GM21381 (cell line): ENCODE results near the gene SGSM2.
A peak's percentile ranks its signal among the peaks of the same experiment; 100 is the strongest.

Experiments
- ATAC-seq: cut with Tn5 transposase; IDR thresholded peaks from one replicate; pipeline ENCODE4 v1.9.1; 2021; ENCODE audit warnings: mild to moderate bottlenecking, moderate library complexity; ENCODE audit not compliant: unreplicated experiment

Gene SGSM2

DNA sequence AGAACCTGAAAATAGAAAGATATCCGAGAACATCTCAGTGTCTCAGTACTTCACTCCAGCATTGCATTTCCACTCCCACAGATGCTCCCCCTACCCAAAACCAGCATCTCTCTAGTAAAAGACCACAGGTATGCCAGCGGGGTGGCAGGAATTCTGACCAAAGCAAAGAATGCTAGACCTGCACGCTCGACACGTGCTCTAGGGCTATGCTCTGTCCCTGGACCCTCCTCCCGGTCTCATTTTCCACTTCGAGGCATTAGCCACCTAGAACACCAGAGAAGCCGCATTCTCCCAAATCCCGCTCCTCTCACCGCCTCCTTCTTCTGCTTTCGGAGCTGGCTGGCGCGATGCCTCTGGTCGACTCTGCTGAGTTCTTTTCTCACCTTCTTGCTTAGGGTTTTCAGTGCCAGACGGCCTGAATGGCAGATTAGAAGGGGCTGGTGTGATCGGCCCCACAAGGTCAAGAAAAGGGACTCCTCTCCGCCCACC lies 1.5 kb upstream of the SGSM2 start:
- ATAC-seq = no peak

DNA sequence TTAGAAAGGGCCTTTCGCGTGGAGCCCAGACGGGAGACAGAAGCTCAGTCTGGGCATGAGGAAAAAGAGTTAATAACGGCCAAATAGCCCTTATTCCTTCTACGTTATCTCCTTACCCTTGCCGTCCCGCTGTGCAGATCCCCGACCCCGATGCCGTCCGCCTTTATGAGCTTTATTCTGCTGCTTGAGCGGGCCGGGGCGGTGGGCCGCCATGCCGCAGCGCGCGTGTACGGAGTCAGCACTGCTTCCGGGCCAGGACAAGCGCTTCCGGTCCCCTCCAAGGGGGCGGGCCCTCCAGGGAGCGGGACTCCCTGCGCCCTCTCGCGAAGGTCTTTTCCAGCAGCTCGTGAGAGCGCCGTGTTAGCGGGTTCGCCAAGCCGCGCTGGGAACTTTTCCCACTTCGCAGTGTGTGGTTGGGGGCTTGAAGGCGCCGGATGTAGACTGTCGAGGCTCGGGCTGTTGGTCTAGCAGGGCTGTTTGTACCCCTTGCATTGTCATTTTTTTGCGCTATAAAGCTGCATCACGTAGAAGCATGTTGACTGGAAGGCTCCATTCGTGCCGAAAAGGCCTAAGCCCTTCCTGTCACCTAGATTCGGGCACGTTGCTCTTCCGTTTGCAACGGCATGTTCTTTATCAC lies 968 bp upstream of the SGSM2 start, which contains the start of gene TSR1:
Gene TSR1, minus strand, starts transcription at position 243 of the 637 bp plus-strand sequence. Its CDS starts 30 bp downstream, at position 213.
- ATAC-seq = peak; percentile 77

DNA sequence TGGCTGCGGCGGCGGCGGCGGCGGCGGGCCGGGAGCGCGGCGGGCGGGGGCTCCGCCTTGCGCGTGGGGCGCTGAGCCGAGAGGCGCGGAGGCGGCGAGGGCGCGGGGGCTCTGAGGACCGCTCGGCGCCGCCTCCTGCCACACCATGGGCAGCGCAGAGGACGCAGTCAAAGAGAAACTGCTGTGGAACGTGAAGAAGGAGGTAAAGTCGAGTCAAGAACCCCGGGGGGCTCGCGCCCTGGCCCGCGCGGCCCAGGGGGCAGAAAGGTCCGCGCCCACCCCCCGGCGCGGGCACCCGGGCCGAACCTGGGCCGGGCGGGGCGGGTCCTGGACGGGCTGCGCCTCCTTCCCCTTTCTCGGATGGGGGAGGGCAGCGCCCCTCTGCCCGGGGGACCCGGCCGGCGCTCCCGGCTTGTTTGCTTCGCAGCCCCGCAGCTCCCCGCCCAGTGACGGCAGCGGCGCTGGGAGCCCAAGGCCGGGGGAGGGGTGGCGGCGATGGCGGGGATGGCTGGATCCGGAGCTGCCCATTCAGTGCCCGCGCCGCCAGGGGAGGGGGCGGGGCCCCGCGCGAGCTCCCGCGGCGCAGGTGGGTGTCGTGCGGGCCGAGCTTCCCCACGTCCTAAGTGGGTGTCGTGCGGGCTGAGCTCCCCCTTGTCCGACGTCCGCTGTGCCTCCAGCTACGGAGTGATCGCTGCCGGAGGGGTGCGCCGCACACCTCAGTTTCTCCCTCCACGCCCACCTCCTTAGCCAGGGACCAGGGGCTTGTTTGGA lies 428 bp downstream of the SGSM2 start:
- no peak for ATAC-seq

DNA sequence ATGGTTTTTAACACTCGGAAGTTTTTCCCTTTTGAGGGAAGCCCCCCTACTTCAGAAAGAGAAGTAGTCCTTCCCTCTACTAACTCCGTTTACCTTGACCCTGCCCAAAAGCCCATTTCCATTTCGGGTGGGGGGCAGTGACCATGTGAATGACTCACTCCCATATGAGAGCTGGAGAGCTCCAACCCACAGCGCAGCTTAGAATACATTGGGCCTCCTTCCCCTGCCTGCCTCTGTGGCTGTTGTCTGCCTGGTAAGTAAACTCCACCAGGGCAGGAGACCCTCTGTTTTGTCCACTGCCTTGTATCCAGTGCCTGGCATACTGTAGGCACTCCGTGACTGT lies 985 bp downstream of the SGSM2 start:
- no peak for ATAC-seq

DNA sequence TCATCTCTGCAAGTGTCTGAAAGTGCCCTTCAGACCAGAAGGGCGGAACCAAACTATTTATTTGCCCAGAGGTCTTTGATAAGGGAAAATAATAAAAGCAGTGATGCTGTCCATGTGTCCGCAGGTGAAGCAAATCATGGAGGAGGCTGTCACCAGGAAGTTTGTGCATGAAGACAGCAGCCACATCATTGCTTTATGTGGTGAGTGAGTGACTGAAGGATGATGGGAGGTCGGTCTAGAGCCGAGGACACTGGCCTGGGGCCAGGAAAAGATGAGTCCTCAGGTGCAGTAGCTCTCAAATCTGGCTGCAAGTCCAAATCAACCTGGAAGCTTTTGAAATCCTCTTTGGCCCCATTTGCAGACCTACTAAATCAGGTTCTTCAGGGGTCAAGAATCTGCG lies 6.1 kb downstream of the SGSM2 start:
- no peak for ATAC-seq

DNA sequence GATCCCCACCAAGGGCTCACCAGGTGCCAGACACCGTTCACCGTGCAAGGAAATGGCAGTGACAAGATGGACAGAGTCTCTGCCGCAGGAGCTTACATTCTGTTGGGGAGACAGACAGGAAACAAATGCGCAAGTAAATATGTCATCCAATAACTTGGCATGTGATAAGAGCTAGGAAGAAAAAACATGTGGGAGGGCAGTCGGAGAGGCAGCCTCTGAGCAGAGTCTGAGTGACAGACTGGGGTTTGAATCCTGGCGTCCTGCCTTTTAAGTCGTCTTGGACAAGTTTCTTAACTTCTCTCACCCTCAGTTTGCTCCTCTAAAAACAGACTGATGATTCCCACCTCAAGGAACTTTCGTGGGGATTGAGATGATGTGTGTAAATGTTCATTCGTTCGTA lies 7.2 kb downstream of the SGSM2 start:
- ATAC-seq = no peak

DNA sequence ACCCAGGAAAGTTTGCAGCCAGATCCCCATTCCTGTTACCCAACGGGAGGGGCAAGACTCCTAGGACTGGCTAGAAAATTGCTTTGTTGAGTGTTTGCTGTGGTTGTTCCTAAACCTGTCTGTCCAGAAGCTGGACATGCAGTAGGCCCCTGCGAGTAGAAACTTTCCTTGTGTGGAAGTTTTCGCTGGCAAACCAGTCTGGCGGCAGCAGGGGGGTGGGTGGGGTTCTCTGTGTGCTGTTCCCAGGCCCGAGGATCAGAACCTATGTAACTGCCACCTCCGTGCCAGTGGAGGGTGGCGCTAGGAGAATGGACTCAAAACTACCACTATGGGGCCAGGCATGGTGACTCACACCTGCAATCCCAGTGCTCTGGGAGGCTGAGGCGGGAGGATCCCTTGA lies 9.2 kb downstream of the SGSM2 start:
- ATAC-seq = no peak

DNA sequence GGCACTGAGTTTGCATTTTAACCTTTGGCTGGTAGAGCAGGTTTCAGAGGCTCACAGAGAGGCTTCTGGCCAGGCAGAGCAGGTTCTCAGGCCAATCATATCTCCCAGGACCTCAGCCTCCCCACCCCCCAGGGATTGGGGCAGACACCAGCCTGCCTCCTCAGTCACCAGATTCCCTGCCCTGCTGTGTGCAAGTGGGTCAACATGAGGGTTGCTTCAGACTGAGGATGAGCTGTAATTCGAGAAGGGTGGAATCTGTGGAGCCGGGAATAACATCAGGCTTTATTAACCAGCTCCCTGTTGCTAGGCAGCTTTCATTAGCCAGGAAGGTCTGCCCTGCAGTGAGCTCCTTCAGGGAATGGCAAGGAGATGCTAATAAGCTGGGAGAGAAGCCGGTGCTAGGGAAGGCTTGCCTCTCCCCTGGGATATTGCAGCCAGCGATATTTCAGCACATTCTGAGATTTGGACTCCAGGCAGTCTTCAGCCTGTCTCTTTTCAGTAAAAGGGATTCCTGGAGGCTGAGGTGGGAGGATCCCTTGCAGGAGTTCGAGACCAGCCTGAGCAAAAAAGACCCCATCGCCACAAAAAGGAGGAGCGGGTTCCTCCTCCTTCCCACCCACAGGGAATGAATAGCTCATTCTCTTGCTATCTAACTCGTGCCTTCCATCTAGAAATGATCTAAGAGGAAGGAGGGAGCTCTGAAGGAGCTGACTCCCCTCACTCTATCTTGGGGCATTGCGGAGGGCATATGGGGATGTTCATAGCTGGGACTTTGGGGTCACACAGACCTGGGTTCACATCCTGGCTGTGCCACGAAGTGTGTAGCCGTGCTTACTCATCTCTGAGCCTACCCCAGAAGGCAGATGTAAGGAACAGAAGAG lies 10.7 kb downstream of the SGSM2 start:
- ATAC-seq = no peak

DNA sequence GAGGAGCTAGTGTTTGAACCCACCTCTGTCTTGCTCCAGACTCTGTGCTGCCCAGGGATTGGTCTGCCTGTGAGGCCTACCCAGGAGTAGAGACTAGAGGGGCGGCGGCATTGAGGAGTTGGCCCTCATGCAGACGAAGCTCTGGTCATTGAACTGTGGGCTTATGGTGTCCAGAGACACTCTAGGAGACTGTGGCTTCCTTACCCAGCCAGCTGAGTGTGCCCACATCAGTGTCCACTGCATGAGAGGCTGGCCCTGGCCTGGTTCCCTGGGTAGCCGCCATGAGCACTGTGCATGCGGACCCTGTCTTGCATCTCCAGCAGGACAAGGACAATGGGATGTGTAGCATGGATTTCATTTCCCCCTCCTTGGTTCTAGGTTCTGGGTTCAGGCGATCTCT lies 14.0 kb downstream of the SGSM2 start:
- ATAC-seq = no peak

DNA sequence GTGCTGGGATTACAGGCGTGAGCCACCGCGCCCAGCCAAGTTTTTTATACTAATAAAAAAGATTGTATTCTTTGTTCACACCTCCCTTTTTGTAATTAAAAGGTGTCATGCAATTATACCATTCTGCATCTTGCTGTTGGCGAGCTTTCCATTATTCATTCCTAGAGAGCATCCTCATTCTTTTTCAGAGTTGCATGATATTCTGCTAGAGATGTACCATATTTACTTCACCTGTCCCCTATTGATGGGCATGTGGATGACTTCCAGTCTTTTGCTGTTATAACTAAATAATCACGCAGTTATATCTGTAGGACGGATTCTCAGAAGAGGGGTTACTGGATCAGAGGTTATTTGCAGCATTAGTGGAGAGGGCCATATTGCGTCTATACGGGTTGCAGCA lies 17.0 kb downstream of the SGSM2 start:
- no peak for ATAC-seq

DNA sequence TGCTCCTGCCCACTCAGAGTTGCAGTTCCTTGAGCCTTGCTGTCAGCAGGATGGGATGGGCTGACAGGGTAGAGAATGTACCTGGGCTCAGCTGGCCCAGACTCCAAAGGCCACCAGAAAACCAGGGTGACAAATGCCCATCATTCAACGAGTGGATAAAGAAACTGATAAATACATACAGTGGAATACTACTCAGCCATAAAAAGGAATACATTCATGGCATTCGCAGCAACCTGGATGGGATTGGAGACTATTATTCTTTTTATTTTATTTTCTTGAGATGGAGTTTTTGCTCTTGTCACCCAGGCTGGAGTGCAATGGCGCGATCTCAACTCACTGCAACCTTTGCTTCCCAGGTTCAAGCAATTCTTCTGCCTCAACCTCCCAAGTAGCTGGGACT lies 19.9 kb downstream of the SGSM2 start:
- no peak for ATAC-seq

DNA sequence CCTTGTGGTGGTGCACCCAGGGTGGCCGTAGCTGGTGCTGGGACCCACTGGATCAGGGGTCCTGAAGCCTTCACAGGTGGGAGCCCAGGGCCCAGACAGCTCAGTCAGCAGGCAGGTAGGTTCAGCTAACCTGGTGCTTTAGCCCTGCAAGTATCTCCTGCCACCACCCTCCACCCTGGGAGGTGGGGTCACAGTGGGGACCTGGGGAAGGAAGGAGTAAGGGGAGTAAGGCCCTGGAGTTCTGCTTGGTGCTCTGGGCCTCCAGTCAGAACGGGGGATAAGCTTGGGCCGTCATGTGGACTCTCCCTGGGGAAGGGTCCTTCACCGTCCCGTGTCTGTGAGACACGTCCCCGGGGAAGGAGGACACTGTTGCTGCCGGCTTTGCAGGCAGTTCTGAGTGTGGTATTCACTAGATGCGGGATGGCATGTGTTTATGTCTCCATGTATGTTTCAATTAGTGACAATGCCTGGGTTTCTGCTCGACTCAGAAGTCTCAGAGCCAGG lies 20.7 kb downstream of the SGSM2 start:
- ATAC-seq = no peak

DNA sequence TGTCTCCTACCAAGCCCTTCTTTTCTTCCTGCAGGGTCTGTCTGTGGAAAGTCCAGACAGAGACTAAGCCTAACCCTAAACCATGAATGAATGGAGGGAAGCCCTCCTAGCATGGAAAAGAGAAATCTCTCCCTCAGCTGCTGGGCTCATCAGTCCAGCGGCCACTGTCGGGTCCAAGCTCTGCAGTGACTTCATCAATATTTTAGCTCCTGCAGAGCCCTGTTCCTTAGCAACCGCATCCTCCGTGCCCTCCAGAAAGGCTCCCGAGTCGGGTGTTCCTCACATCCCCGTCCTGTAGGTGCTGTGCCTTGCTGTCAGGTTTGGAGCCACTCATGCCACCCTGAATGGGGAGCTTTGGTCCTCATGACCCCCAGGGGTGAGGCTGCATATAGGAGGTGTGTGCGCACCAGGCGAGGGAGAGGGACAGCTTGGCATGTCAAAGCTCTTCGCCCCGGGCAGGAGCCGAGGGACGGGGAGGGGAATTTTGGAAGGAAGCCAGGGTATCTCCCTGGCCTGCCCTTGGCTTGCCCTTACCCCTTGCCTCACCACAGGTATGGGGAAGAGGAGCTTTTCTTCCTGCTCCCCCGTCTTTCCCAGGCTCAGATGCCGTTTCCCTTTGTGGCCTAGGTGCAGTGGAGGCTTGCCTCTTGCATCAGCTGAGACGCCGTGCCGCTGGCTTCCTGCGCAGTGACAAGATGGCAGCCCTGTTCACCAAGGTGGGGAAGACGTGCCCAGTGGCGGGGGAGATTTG lies 23.9 kb downstream of the SGSM2 start:
- no peak for ATAC-seq

DNA sequence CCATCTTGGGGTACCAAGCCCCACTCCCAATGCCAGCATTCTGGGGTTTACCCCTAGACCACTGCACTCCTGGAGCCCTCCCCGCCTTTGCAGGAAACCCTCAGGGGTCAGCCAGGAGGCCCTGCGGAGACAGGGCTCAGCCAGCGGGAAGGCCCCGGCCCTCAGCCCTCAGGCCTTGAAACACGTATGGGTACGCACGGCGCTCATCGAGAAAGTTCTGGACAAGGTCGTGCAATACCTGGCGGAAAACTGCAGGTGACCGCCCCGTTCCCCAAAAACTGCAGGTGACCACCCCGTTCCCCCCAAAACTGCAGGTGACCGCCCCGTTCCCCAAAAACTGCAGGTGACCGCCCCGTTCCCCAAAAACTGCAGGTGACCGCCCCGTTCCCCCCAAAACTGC lies 24.7 kb downstream of the SGSM2 start:
- no peak for ATAC-seq

DNA sequence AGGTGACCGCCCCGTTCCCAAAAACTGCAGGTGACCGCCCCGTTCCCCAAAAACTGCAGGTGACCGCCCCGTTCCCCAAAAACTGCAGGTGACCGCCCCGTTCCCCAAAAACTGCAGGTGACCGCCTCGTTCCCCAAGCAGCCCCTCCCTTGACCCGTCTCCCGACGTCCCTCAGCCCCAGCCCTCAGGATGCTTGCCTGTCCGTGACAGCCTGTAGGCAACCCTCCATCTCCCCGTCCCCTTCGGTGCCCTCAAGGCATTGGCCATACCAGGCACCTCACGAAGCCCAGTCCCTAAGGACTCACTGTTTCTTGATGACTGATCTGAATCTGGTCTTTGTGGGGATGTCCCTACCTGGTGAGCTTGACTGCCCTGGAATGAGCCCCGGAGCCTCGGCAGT lies 25.1 kb downstream of the SGSM2 start:
- ATAC-seq = no peak

DNA sequence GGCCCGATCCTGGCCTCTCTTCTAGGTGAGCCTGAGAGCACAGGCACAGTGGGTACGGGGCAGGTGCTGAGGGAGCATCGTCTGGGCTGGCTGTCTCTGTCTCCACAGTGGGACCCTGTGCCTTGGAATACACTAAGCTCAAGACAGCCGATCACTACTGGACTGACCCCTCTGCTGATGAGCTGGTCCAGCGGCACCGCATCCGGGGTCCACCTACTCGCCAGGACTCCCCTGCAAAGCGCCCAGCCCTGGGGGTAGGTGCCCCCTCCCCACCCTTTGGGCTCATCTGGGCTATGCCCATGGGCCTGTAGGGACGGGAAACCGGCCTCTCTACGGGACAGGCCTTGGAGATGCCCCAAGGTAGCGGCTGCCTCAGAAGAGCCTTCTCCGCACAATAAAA lies 25.6 kb downstream of the SGSM2 start:
- no peak for ATAC-seq

DNA sequence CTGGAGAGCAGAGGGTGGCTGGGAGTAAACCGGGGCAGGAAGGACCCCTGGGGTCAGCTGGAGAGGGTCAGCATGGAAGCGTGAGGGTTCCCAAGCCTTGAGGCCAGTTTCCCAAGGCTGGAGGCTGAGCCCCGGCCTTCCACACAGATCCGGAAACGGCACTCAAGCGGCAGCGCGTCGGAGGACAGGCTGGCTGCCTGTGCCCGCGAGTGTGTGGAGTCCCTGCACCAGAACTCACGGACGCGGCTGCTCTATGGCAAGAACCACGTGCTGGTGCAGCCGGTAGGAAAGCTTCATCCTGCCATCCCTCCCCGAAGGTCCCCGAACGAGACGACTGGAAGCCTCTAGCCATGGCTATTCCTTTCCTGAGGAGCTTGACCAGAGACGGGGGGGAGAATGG lies 26.0 kb downstream of the SGSM2 start:
- ATAC-seq = no peak

DNA sequence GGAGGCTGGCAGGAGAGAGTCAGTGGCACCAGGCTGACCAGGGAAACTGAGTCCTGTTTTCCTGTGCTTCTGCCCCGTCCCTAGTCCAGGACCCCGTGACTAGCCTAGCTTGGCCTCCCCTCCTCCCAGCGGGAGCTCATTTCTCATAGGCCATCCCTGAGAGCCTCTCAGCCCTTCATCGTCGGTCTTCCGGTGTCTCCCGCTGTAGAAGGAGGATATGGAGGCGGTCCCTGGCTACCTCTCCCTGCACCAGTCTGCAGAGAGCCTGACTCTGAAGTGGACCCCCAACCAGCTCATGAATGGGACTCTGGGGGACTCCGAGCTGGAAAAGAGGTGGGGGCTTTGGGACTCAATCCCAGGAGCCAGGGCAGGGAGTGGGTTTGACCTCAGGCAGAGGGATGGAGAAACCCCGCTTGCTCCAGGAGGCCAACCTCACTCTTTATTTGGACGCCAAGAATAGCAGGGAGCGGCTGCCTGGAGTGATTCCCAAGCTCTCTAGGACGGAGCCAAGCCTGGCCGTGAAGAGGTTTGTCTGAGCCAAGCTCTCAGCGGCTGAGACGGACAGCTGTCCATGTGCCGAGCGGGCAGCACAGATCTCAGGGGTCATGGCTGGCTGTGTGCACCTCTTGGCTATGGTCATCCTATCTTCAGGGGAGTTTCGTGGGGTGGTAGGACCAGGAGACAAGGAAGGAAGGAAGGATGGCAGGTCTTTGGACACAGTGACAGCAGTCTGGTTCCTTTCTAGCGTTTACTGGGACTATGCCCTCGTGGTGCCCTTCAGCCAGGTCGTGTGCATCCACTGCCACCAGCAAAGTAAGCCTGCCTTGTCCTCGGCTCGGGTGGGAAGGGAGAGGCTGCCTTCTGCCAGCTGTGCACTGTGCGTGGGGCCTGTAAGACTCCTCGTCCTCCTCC lies 26.8 kb downstream of the SGSM2 start:
- no peak for ATAC-seq

DNA sequence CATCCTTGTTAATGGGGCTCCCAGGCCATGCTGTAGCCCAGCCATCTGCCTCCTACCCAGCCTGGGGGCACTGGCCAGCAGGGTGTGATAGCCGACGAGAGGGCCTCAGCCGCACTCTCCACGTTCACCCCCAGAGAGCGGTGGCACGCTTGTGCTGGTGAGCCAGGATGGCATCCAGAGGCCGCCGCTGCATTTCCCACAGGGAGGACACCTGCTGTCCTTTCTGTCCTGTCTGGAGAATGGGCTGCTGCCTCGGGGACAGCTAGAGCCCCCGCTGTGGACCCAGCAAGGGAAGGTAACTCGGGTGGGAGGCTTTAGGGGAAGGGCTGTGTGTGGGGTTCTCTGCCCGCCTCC lies 27.4 kb downstream of the SGSM2 start:
- no peak for ATAC-seq

DNA sequence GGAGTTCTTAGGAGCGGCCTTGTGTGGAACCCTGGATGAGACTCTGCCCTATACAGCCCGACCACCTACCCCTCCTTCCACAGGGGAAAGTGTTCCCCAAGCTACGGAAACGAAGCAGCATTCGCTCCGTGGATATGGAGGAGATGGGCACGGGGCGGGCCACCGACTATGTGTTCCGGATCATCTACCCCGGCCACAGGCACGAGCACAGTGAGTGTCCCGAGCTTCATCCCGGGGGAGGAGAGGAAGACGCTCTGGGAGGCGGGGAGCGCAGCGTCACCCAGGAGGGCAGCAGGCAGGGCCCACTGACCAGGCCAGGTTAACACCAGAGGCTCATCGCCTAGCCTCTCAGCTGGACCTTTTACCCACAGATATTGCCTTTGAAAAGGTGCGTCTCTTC lies 27.8 kb downstream of the SGSM2 start:
- no peak for ATAC-seq
